Superior temporal gyrus (tissue), 1 donor: Measurements from ENCODE around the gene PKHD1.

Experiments used
- DNase-seq: peaks from one replicate; pipeline ENCODE4 v3.0.0-alpha.2; 2016; ENCODE audit errors: extremely low spot score

PKHD1 gene

DNA sequence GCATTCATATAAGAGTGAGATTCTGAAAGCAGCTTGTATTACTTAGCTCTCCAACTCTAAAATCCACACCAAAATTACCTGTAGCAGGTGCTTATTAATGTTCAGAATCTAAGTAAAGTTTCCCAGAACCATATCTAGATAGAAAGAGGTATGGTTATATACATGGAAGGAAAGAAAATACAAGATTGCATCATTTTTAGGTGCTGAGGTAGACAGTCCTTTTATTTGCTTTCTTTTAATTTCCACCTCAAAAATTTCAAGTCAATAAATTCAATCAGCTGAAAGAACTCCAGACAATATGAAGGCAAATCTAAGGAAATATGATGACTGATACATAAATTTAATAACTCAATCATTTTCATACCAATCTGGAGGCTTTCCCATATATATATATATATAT is 521.9 kb downstream of the PKHD1 start:
- no peak for DNase-seq
